Measurements from ENCODE around the gene CUL5.
A peak's percentile ranks its signal among the peaks of the same experiment; 100 is the strongest.

DNA sequence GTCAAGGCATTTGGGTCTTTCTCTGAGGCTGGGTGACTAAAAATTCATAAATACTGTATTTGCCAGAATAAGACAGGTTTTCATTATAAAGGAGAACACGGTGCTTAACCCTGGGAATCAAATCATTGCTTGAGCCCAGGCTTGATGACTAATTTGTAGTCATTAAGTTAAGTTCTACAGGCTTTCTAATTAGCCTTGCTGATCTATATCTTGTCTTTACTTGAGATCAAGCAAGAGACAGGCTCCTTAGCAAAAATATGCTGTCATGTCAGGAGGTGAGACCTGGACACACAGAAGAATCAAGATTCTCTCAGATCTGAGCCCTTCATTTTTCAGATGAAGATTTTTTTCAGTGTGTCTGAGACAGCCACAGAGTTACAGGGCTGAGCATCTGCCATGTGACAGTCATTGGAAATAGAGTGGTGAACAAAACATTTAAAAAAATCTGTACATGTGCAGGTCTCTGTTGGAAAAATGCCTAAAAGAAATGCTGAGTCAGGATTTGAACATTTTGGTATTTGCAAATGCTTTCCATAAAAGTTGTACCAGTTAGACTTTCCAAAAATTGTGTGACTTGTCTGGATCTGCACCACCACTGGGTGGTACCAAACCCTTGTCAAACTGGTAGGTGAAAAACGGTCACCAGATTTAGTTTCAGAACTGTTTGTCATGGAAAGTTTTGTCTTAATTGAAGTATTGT lies 127.3 kb downstream of the CUL5 start:
- TF ChIP-seq, protein P1, sequence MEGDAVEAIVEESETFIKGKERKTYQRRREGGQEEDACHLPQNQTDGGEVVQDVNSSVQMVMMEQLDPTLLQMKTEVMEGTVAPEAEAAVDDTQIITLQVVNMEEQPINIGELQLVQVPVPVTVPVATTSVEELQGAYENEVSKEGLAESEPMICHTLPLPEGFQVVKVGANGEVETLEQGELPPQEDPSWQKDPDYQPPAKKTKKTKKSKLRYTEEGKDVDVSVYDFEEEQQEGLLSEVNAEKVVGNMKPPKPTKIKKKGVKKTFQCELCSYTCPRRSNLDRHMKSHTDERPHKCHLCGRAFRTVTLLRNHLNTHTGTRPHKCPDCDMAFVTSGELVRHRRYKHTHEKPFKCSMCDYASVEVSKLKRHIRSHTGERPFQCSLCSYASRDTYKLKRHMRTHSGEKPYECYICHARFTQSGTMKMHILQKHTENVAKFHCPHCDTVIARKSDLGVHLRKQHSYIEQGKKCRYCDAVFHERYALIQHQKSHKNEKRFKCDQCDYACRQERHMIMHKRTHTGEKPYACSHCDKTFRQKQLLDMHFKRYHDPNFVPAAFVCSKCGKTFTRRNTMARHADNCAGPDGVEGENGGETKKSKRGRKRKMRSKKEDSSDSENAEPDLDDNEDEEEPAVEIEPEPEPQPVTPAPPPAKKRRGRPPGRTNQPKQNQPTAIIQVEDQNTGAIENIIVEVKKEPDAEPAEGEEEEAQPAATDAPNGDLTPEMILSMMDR (IDR thresholded peaks at IDR 0.05): peak in 3 of 6 experiments; percentile 8 to 22 (median 11)
- no peak for TF ChIP-seq POLR2A (IDR thresholded peaks at IDR 0.05)
